GF-D8 (cell line): Measurements from ENCODE around the gene CD19.
"Not testable (repeated sequence)": the region's sequence is repeated elsewhere in the genome, so short reads cannot be mapped to it uniquely, and the experiment has no call there.

ENCODE experiments used
- DNase-seq: peaks from one replicate; lab custom pipeline; 2025; lab: John Stamatoyannopoulos, UW

CD19 gene

GRCh38 chr16:28936784-28937155, 5.0 kb downstream of the CD19 start:
- DNase-seq: no peak

GRCh38 chr16:28937222-28937876, 5.6 kb downstream of the CD19 start:
- DNase-seq: no peak

- DNase-seq: no peak
Observed at GRCh38 chr16:28938721-28939120, 7.0 kb downstream of the CD19 start.

- DNase-seq: not testable (repeated sequence)
Observed at GRCh38 chr16:28939825-28940224, 8.1 kb downstream of the CD19 start.

GRCh38 chr16:28943281-28943680, 11.5 kb downstream of the CD19 start:
- no peak for DNase-seq

- DNase-seq: no peak
Observed at GRCh38 chr16:28946681-28947080, 14.9 kb downstream of the CD19 start.

- DNase-seq: peak; percentile 98
Observed at GRCh38 chr16:28950648-28951409, 19.1 kb downstream of the CD19 start, which contains the start of gene NFATC2IP. TSS of gene NFATC2IP (plus strand) at chr16:28950937. CDS start at chr16:28951012, 75 bp downstream.

GRCh38 chr16:28951410-28951943, 19.7 kb downstream of the CD19 start:
- no peak for DNase-seq

- DNase-seq: no peak
Observed at GRCh38 chr16:28958216-28958615, 26.4 kb downstream of the CD19 start.

- no peak for DNase-seq
Observed at GRCh38 chr16:28958836-28959235, 27.1 kb downstream of the CD19 start.

GRCh38 chr16:28964072-28964471, 32.3 kb downstream of the CD19 start:
- DNase-seq: no peak

GRCh38 chr16:28964496-28964895, 32.7 kb downstream of the CD19 start:
- no peak for DNase-seq

- DNase-seq: no peak
Observed at GRCh38 chr16:28967156-28967555, 35.4 kb downstream of the CD19 start.

- DNase-seq: not testable (repeated sequence)
Observed at GRCh38 chr16:28969696-28970095, 37.9 kb downstream of the CD19 start.

GRCh38 chr16:28974007-28974436, 42.3 kb downstream of the CD19 start:
- no peak for DNase-seq

- peak; percentile 81 for DNase-seq
Observed at GRCh38 chr16:28974437-28975157, 42.8 kb downstream of the CD19 start, which contains the start of gene SPNS1. TSS of gene SPNS1 (plus strand) at chr16:28974778. CDS start at chr16:28975152, 374 bp downstream.

- DNase-seq: no peak
Observed at GRCh38 chr16:28975158-28975599, 43.4 kb downstream of the CD19 start.

GRCh38 chr16:28977703-28978662, 46.2 kb downstream of the CD19 start:
- DNase-seq: no peak

GRCh38 chr16:28980330-28980729, 48.6 kb downstream of the CD19 start:
- DNase-seq: not testable (repeated sequence)

GRCh38 chr16:28980929-28981328, 49.2 kb downstream of the CD19 start:
- DNase-seq: no peak

- DNase-seq: no peak
Observed at GRCh38 chr16:28981517-28981916, 49.7 kb downstream of the CD19 start.
